ENCODE results near the gene OR2L5.

- TF ChIP-seq POLR2A (IDR thresholded peaks at IDR 0.05): no peak
- TF ChIP-seq CTCF (IDR thresholded peaks at IDR 0.05): no peak
Measured at GRCh38 chr1:247966532-247967204, 46.8 kb upstream of the OR2L5 start.
